ENCODE results near the gene CELF4. TPM values are rescaled to one million over a fixed set of nuclear protein-coding genes. Genes with fewer than 3 reads are reported as not detected.

CELF4 gene
- total and polyA plus RNA-seq, 2 donors (not counting 1 experiment from before 2014, with no cell fraction given) = 0.17 TPM; not detected in 1

DNA sequence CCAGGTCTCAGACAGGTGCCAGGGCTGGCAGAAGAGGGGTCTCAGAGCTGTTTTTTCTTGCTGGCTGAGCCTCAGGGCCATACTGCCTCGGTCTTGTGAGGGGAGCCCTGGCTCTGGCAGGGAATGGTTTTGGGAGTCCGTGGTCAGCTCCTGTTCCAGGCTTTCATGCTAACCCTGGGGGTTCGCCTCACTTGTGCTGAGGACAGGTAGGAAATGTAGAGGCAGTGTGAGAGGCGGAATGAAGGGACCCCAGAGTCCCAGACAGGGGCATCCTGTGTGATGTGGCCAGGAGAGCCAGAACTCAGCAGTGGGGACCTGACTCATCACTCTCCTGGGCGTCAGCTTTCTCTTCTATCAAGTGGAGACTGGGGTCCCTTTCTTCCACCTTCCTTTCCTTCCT, 5.7 kb upstream of the CELF4 start:
- Histone ChIP-seq H4K20me1 (ENCODE audit: control insufficient read depth, extremely low read depth, insufficient read depth, low read length) (no peaks in the 10 kb centered on the region), H3K9me3 (ENCODE audit: control insufficient read depth, insufficient read depth, low read depth, low read length) (no peaks in the 10 kb centered on the region), H3K79me2 (ENCODE audit: control insufficient read depth, insufficient read depth, low read length) (no peaks in the 10 kb centered on the region), H3K27me3 (ENCODE audit: control insufficient read depth, insufficient read depth, low read length) (peaks cover 18% of the 10 kb centered on the region), H3K27ac (ENCODE audit: insufficient read depth, low read length) (no peak overlapping the region), H2AFZ (ENCODE audit: low read length) (no peak overlapping the region), H3K36me3 (ENCODE audit: control insufficient read depth, insufficient read depth, low read length) (no peaks in the 10 kb centered on the region), H3K4me1 (ENCODE audit: control insufficient read depth, extremely low read depth, insufficient read depth, low read length) (no peaks in the 10 kb centered on the region), H3K4me3 (replicated peaks in 1 of 4; ENCODE audit: control extremely low read depth in 1 of 4, insufficient read depth in 1 of 4, low read depth in 3 of 4, low read length in 4 of 4) (no peak overlapping the region), H3K4me2 (ENCODE audit: extremely low read depth, insufficient read depth, low read length) (no peak overlapping the region), H3K9ac (ENCODE audit: insufficient read depth, low read length) (no peak overlapping the region)
- TF ChIP-seq, protein P1, sequence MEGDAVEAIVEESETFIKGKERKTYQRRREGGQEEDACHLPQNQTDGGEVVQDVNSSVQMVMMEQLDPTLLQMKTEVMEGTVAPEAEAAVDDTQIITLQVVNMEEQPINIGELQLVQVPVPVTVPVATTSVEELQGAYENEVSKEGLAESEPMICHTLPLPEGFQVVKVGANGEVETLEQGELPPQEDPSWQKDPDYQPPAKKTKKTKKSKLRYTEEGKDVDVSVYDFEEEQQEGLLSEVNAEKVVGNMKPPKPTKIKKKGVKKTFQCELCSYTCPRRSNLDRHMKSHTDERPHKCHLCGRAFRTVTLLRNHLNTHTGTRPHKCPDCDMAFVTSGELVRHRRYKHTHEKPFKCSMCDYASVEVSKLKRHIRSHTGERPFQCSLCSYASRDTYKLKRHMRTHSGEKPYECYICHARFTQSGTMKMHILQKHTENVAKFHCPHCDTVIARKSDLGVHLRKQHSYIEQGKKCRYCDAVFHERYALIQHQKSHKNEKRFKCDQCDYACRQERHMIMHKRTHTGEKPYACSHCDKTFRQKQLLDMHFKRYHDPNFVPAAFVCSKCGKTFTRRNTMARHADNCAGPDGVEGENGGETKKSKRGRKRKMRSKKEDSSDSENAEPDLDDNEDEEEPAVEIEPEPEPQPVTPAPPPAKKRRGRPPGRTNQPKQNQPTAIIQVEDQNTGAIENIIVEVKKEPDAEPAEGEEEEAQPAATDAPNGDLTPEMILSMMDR (conservative IDR thresholded peaks at IDR 0.05 in 1 of 2, IDR thresholded peaks at IDR 0.05 in 1 of 2; ENCODE audit: low read depth in 1 of 2, low read length in 2 of 2) = no peak
- TF ChIP-seq EZH2 (IDR thresholded peaks at IDR 0.05; ENCODE audit: low read length, missing control alignments) = no peak
- no peak for DNase-seq (ENCODE audit: low read depth in 2 of 2)

DNA sequence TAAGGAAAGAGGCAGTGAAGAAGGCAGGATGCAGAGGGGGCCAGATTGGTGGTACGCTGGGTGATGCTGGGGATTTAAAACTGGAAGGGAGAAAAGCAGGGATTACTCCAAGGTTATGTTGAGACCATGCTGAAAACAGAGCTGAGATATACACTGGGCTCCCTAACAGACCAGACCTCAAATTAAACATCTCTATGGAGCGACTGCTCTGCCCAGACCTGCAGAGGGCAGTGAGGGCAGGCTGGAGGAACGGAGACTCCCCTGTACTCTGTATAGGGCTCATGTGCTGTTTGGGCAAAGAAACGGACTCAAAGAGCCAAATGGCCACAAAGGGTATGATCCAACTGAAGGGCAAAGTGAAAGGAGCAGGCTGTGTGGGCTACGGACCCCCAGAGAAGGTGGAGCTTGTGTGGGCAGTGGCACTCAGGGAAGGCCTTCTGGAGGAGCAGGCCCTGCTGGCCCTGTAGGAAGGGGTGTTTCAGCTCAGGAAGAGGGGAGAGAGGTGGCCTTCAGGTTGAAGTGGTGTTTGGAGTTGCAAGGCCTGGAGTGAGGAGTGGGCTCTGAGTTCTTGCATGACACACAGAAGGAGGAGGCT, 4.8 kb upstream of the CELF4 start:
- H3K79me2 ChIP-seq (ENCODE audit: control insufficient read depth, insufficient read depth, low read length) = no peaks in the 10 kb centered on the region
- H3K36me3 ChIP-seq (ENCODE audit: control insufficient read depth, insufficient read depth, low read length) = no peaks in the 10 kb centered on the region
- no peak for DNase-seq (ENCODE audit: low read depth in 2 of 2)
- no peaks in the 10 kb centered on the region for H3K9me3 ChIP-seq (ENCODE audit: control insufficient read depth, insufficient read depth, low read depth, low read length)
- H3K4me1 ChIP-seq (ENCODE audit: control insufficient read depth, extremely low read depth, insufficient read depth, low read length) = no peaks in the 10 kb centered on the region
- no peak overlapping the region for H2AFZ ChIP-seq (ENCODE audit: low read length)
- no peak overlapping the region for H3K4me3 ChIP-seq (replicated peaks in 1 of 4; ENCODE audit: control extremely low read depth in 1 of 4, insufficient read depth in 1 of 4, low read depth in 3 of 4, low read length in 4 of 4)
- H4K20me1 ChIP-seq (ENCODE audit: control insufficient read depth, extremely low read depth, insufficient read depth, low read length) = no peaks in the 10 kb centered on the region
- H3K27me3 ChIP-seq (ENCODE audit: control insufficient read depth, insufficient read depth, low read length) = peaks cover 21% of the 10 kb centered on the region
- H3K4me2 ChIP-seq (ENCODE audit: extremely low read depth, insufficient read depth, low read length) = no peak overlapping the region
- H3K27ac ChIP-seq (ENCODE audit: insufficient read depth, low read length) = no peak overlapping the region
- H3K9ac ChIP-seq (ENCODE audit: insufficient read depth, low read length) = no peak overlapping the region
- no peak for TF ChIP-seq EZH2 (IDR thresholded peaks at IDR 0.05; ENCODE audit: low read length, missing control alignments)
- TF ChIP-seq, protein P1 (conservative IDR thresholded peaks at IDR 0.05 in 1 of 2, IDR thresholded peaks at IDR 0.05 in 1 of 2; ENCODE audit: low read depth in 1 of 2, low read length in 2 of 2) = no peak

DNA sequence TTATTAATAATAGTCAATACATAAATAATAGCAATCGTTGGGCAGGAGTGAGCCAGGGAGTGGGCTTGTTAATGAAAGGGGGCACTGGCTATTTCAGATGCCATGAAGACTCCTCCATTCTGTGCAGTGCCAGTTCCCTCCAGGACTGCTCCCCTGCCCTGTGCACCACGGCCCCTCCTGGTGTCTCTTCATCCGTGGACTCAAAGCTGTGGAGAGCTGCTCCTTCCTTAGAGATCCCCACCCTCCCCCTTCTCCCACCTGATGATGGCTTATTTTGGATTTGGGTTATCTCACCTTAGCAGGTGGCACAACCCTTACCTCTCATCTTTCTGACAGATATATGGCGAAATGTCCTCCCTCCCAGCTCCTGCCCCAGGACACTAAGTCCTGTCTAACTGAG, 3.1 kb upstream of the CELF4 start:
- H3K4me2 ChIP-seq (ENCODE audit: extremely low read depth, insufficient read depth, low read length) = no peak overlapping the region
- H3K4me3 ChIP-seq (replicated peaks in 1 of 4; ENCODE audit: control extremely low read depth in 1 of 4, insufficient read depth in 1 of 4, low read depth in 3 of 4, low read length in 4 of 4) = no peak overlapping the region
- no peaks in the 10 kb centered on the region for H3K79me2 ChIP-seq (ENCODE audit: control insufficient read depth, insufficient read depth, low read length)
- TF ChIP-seq EZH2 (IDR thresholded peaks at IDR 0.05; ENCODE audit: low read length, missing control alignments) = no peak
- TF ChIP-seq, protein P1 (conservative IDR thresholded peaks at IDR 0.05 in 1 of 2, IDR thresholded peaks at IDR 0.05 in 1 of 2; ENCODE audit: low read depth in 1 of 2, low read length in 2 of 2) = no peak
- no peaks in the 10 kb centered on the region for H4K20me1 ChIP-seq (ENCODE audit: control insufficient read depth, extremely low read depth, insufficient read depth, low read length)
- H3K9ac ChIP-seq (ENCODE audit: insufficient read depth, low read length) = no peak overlapping the region
- no peaks in the 10 kb centered on the region for H3K4me1 ChIP-seq (ENCODE audit: control insufficient read depth, extremely low read depth, insufficient read depth, low read length)
- peaks cover 25% of the 10 kb centered on the region for H3K27me3 ChIP-seq (ENCODE audit: control insufficient read depth, insufficient read depth, low read length)
- no peak overlapping the region for H2AFZ ChIP-seq (ENCODE audit: low read length)
- H3K27ac ChIP-seq (ENCODE audit: insufficient read depth, low read length) = no peak overlapping the region
- no peaks in the 10 kb centered on the region for H3K9me3 ChIP-seq (ENCODE audit: control insufficient read depth, insufficient read depth, low read depth, low read length)
- no peak for DNase-seq (ENCODE audit: low read depth in 2 of 2)
- no peaks in the 10 kb centered on the region for H3K36me3 ChIP-seq (ENCODE audit: control insufficient read depth, insufficient read depth, low read length)
